Panc1 (cell line): ENCODE results near the gene TANGO6. TPM values are rescaled to one million over a fixed set of nuclear protein-coding genes. Genes with fewer than 3 reads are reported as not detected.
"Not testable (repeated sequence)": the region's sequence is repeated elsewhere in the genome, so short reads cannot be mapped to it uniquely, and the experiment has no call there.

Experiments
- ATAC-seq: fragments of 200-7000 bp; cut with Tn5 transposase; 2 replicates; pipeline ENCODE4 v1.9.1; 2020; ENCODE audit warnings: mild to moderate bottlenecking, moderate library complexity
- BruUV-seq: library from RNA; stranded (reverse); fragments of 400-500 nt; replicated peaks from 2 replicates; lab custom pipeline; 2021; lab: Mats Ljungman, UMichigan
- CTCF ChIA-PET: fragments of 300-600 bp; sonication (Branson Sonifier 250); formaldehyde crosslinking; loops from one replicate; lab custom pipeline; 2022; ENCODE audit warnings: antibody characterized with exemption; lab: Charles Lee
- POLR2A ChIA-PET: fragments of 300-600 bp; sonication (Branson Sonifier 250); formaldehyde crosslinking; loops from one replicate; lab custom pipeline; 2022; ENCODE audit warnings: antibody characterized with exemption; lab: Charles Lee
- DNase-seq: peaks from one replicate; pipeline ENCODE4 v3.0.0-alpha.2; 2010; ENCODE audit warnings: low read depth, low spot score
- H3K27ac ChIP-seq: 2 replicates; pipeline ENCODE4 v1.5.1; 2011; ENCODE audit warnings: mild to moderate bottlenecking, low read length, inconsistent platforms
- H3K27me3 ChIP-seq: fragments of 200-500 bp; sonication (Bioruptor generic); 2 replicates; pipeline ENCODE4 v1.6.0; 2014; ENCODE audit warnings: low read length, inconsistent platforms; ENCODE audit not compliant: control insufficient read depth, insufficient read depth
- H3K36me3 ChIP-seq: fragments of 200-500 bp; sonication (Bioruptor generic); 2 replicates; pipeline ENCODE4 v1.5.1; 2014; ENCODE audit warnings: inconsistent platforms, mild to moderate bottlenecking, low read length, moderate library complexity; ENCODE audit not compliant: control insufficient read depth, insufficient read depth
- H3K4me1 ChIP-seq: 2 replicates; pipeline ENCODE4 v1.5.1; 2011; ENCODE audit warnings: inconsistent platforms, mild to moderate bottlenecking, low read length, moderate library complexity; ENCODE audit not compliant: control insufficient read depth, insufficient read depth
- H3K4me3 ChIP-seq, 2 experiments: 2 replicates each; pipeline ENCODE4 v1.5.1; 2011 to 2012; ENCODE audit warnings: low read depth in 2 of 2, low read length in 2 of 2, mild to moderate bottlenecking in 2 of 2, inconsistent platforms in 1 of 2, moderate library complexity in 1 of 2
- H3K9me3 ChIP-seq: fragments of 200-500 bp; sonication (Bioruptor generic); 2 replicates; pipeline ENCODE4 v1.5.1; 2014; ENCODE audit warnings: low read depth, mild to moderate bottlenecking, inconsistent platforms, low read length, moderate library complexity; ENCODE audit not compliant: control insufficient read depth, insufficient read depth
- POLR2AphosphoS5 ChIP-seq: IDR thresholded peaks from 2 replicates; pipeline ENCODE4 v1.6.1; 2012; ENCODE audit warnings: mild to moderate bottlenecking, low read depth, low read length, moderate library complexity
- REST ChIP-seq, 2 experiments: IDR thresholded peaks; 2 replicates each; pipeline ENCODE4 v1.6.1; 2011 to 2012; ENCODE audit warnings: low read depth in 2 of 2, control low read depth in 1 of 2, low read length in 1 of 2, mild to moderate bottlenecking in 1 of 2, moderate library complexity in 1 of 2; ENCODE audit not compliant: insufficient read depth in 1 of 2
- SIN3A ChIP-seq: IDR thresholded peaks from 2 replicates; pipeline ENCODE4 v1.6.1; 2012; ENCODE audit warnings: low read depth, mild to moderate bottlenecking, low read length, moderate library complexity, borderline replicate concordance; ENCODE audit not compliant: insufficient read depth
- TCF7L2 ChIP-seq: IDR thresholded peaks from 2 replicates; pipeline ENCODE4 v1.6.1; 2011; ENCODE audit warnings: mild to moderate bottlenecking, low read depth, low read length, inconsistent platforms
- in situ Hi-C: cut with HindIII; loops from 2 replicates; pipeline ENCODE4 v1.10.0; 2016; ENCODE audit warnings: low sequenced_read_pairs, low pct_unique_long_range_greater_than_20kb
- intact Hi-C: fragments of 100-400 bp; cut with micrococcal nuclease; formaldehyde crosslinking; loops from one replicate; pipeline ENCODE4 v1.10.0; 2022; ENCODE audit not compliant: unreplicated experiment
- total RNA-seq: library from RNA; stranded (reverse); gene quantifications from one replicate; pipeline ENCODE4 v1.2.1, GENCODE V29; 2021; ENCODE audit not compliant: unreplicated experiment
- TF ChIP-seq, protein P1 (sequence below): fragments of 450-650 bp; IDR thresholded peaks from 2 replicates; pipeline ENCODE4 v1.5.1; 2017; ENCODE audit warnings: mild to moderate bottlenecking

Gene TANGO6
- total RNA-seq, 1 experiment from 2014 or later, result 11.0 TPM

GRCh38 chr16:69126221-69126620, 282.9 kb downstream of the TANGO6 start:
- ChIA-PET CTCF (no interaction called here), POLR2A (no interaction called here)
- H3K4me1 ChIP-seq, result peaks cover 9% of the 10 kb centered on the region; the same call in 1 of the 2 replicates
- in situ Hi-C loops (no loop called here), intact Hi-C loops (no loop called here)
- H3K9me3 ChIP-seq, result no peaks in the 10 kb centered on the region
- H3K4me3 ChIP-seq, result no peak overlapping the region
- TF ChIP-seq TCF7L2, result no peak
- no peak for TF ChIP-seq SIN3A
- TF ChIP-seq REST (IDR thresholded peaks at IDR 0.05; ENCODE audit: insufficient read depth in 1 of 2, low read depth in 2 of 2, low read length in 1 of 2), result no peak
- TF ChIP-seq POLR2AphosphoS5, result no peak
- TF ChIP-seq, protein P1, sequence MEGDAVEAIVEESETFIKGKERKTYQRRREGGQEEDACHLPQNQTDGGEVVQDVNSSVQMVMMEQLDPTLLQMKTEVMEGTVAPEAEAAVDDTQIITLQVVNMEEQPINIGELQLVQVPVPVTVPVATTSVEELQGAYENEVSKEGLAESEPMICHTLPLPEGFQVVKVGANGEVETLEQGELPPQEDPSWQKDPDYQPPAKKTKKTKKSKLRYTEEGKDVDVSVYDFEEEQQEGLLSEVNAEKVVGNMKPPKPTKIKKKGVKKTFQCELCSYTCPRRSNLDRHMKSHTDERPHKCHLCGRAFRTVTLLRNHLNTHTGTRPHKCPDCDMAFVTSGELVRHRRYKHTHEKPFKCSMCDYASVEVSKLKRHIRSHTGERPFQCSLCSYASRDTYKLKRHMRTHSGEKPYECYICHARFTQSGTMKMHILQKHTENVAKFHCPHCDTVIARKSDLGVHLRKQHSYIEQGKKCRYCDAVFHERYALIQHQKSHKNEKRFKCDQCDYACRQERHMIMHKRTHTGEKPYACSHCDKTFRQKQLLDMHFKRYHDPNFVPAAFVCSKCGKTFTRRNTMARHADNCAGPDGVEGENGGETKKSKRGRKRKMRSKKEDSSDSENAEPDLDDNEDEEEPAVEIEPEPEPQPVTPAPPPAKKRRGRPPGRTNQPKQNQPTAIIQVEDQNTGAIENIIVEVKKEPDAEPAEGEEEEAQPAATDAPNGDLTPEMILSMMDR, result no peak
- no TSS peak for BruUV-seq
- no peak overlapping the region for H3K27ac ChIP-seq
- no peak for ATAC-seq
- DNase-seq, result no peak
- no peaks in the 10 kb centered on the region for H3K27me3 ChIP-seq
- H3K36me3 ChIP-seq, result peaks cover 3% of the 10 kb centered on the region

DNA sequence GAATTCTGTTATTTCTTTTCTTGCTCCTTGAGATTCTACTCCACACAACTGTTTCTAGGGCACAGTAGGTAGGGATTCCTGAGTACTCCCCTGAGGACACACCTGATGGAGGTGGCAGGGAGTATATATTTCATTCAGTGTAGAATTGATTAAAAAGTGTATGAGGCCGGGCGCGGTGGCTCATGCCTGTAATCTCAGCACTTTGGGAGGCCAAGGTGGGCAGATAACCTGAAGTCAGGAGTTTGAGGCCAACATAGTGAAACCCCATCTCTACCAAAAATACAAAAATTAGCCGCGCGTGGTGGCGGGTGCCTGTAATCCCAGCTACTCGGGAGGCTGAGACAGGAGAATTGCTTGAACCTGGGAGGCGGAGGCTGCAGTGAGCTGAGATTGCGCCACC, 283.5 kb downstream of the TANGO6 start:
- POLR2A ChIA-PET, H3K27ac ChIP-seq, in situ Hi-C loops, BruUV-seq, ATAC-seq, H3K36me3 ChIP-seq, CTCF ChIA-PET, intact Hi-C loops, DNase-seq, H3K27me3 ChIP-seq, H3K4me1 ChIP-seq, H3K4me3 ChIP-seq, H3K9me3 ChIP-seq: not testable (repeated sequence)

DNA sequence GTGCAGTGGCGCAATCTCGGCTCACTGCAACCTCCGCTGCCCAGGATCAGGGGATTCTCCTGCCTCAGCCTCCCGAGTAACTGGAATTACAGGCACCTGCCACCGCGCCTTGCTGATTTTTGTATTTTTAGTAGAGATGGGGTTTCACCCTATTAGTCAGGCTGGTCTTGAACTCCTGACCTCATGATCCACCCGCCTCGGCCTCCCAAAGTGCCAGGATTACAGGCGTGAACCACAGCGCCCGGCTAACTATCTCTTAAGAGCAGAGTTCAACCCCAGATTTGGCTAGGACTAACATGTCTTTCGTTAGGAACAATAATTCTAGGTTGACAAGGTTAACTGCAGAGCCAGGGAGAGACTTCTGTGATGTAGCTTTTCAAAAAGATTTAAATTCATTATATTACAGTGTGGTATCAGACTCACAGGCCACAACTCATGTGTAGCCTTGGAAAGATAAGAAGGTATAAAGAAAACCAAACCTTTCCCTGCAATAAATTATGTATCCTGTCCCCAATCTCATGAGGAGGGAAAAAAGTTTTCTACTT, 284.7 kb downstream of the TANGO6 start:
- H3K4me1 ChIP-seq, result peaks cover 9% of the 10 kb centered on the region; the same call in 1 of the 2 replicates
- in situ Hi-C loops (no loop called here), intact Hi-C loops (no loop called here)
- ChIA-PET CTCF (no interaction called here), POLR2A (interaction anchor here (0.6 kb wide), 2 partner anchors 288 to 465 kb away, joined by 8 to 14 read pairs; no protein-coding TSS in a partner anchor)
- H3K4me3 ChIP-seq, result no peak overlapping the region
- no peak for ATAC-seq
- H3K27ac ChIP-seq, result no peak overlapping the region
- TF ChIP-seq REST (IDR thresholded peaks at IDR 0.05; ENCODE audit: insufficient read depth in 1 of 2, low read depth in 2 of 2, low read length in 1 of 2), result no peak
- TF ChIP-seq, protein P1, result no peak
- TF ChIP-seq SIN3A, result no peak
- TF ChIP-seq POLR2AphosphoS5, result no peak
- no peak for TF ChIP-seq TCF7L2
- H3K27me3 ChIP-seq, result no peaks in the 10 kb centered on the region
- H3K9me3 ChIP-seq, result no peaks in the 10 kb centered on the region
- peaks cover 5% of the 10 kb centered on the region for H3K36me3 ChIP-seq
- BruUV-seq, result no TSS peak
- no peak for DNase-seq
